Stimulated activated CD8-positive, alpha-beta memory T cell treated with anti-CD3 and anti-CD28 coated beads, Interleukin-15, amount 100 ng/mL, for 1 hour (primary cell): ENCODE data around the gene MS4A18.
"Not testable (repeated sequence)": the region's sequence is repeated elsewhere in the genome, so short reads cannot be mapped to it uniquely, and the experiment has no call there.

Experiments used
- DNase-seq: peaks from one replicate; pipeline ENCODE4 v3.0.0-alpha.2; 2020; ENCODE audit warnings: low read depth

Gene MS4A18

DNA sequence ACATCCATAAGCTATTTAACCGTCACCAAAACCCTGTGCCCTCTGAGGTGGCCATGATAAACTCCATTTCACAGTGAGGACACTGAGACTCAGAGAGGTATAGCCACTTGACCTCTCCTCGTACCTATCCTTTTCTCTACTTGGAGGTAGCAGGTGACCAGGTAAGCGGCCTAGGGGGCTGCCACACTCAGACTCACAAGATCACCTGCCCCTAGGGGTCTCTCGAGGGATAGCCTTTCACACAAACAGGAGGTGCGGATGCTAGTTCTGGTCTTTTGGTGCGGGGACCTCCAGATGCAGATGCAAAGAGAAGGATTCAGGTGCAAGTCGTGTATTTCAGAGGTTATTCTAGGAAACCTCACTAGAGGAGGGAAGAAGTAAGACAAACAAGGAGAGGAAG lies 14.6 kb downstream of the MS4A18 start:
- no peak for DNase-seq

DNA sequence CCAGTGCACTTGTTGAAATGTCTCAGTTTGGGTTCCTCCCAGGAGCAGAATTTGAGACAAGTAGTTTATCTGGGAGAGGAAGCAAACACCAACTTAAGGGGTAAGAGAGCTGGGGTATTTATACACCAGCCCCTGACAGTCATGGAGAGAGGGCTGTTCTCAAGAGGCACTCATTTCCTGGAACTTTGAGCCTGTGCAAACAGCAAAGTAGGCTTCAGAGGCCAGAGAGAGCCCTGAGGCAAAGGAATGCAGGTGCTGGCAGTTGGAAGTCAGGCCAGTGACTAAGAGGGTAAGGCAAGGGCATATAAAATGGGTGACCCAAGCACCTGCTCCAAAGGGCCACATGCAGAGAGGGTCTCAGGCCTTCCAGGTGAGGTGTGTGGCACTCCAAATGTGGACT lies 16.1 kb downstream of the MS4A18 start:
- DNase-seq, result no peak

GRCh38 chr11:60741421-60741820 lies 16.9 kb downstream of the MS4A18 start:
- no peak for DNase-seq

- no peak for DNase-seq
Observed at GRCh38 chr11:60743058-60743457, 18.5 kb downstream of the MS4A18 start.

GRCh38 chr11:60744114-60744513 lies 19.6 kb downstream of the MS4A18 start:
- no peak for DNase-seq

DNA sequence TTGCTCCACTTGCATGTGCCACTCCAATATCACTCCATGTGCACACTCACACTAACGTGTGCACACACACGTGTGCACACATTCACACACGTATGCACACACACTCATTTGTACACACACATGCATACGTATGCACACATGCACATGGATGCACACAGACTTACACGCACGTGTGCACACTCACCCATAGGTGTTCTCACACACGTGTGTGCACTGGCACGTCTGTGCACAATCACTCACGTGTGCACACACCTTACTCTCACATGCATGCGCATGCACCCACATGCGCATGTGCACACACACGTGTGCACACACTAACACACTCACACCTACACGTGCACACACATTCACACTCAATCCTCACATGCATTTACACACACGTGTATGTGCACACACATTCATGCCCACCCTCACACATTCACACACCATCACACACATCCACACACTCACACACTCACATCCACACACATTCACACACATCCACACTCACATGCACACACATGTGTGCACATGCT lies 22.9 kb downstream of the MS4A18 start:
- DNase-seq, result no peak

GRCh38 chr11:60748225-60748624 lies 23.7 kb downstream of the MS4A18 start:
- no peak for DNase-seq

- DNase-seq, result no peak
Observed at GRCh38 chr11:60748821-60749220, 24.3 kb downstream of the MS4A18 start.

- DNase-seq, result no peak
Observed at GRCh38 chr11:60750911-60751310, 26.4 kb downstream of the MS4A18 start.

- no peak for DNase-seq
Observed at GRCh38 chr11:60753309-60753708, 28.8 kb downstream of the MS4A18 start.

GRCh38 chr11:60754887-60755286 lies 30.4 kb downstream of the MS4A18 start:
- DNase-seq, result no peak

GRCh38 chr11:60756307-60757032 lies 31.9 kb downstream of the MS4A18 start, which contains the start of gene MS4A15:
TSS of gene MS4A15 (plus strand) at chr11:60756867. CDS start at chr11:60763734, 6,867 bp downstream.
- no peak for DNase-seq

GRCh38 chr11:60757231-60757800 lies 32.8 kb downstream of the MS4A18 start:
- DNase-seq, result no peak

DNA sequence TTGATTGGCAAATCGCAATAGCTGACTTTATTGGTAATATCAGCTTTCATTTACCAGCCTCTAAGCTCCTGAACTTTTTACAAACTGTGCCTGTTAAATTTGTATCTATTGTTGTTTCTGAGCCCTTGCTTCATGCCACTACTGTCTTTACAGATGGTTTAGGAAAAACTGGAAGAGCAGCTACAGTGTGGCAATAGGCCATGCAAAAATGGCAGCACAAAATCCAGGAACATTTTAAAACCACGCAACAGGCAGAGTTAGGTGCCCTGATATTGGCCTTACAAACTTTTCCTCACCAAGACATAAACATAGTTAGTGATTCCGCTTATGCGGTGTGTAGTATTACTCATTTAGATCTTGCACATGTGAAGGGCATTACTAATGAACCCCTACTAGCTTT lies 34.2 kb downstream of the MS4A18 start:
- DNase-seq, result not testable (repeated sequence)

DNA sequence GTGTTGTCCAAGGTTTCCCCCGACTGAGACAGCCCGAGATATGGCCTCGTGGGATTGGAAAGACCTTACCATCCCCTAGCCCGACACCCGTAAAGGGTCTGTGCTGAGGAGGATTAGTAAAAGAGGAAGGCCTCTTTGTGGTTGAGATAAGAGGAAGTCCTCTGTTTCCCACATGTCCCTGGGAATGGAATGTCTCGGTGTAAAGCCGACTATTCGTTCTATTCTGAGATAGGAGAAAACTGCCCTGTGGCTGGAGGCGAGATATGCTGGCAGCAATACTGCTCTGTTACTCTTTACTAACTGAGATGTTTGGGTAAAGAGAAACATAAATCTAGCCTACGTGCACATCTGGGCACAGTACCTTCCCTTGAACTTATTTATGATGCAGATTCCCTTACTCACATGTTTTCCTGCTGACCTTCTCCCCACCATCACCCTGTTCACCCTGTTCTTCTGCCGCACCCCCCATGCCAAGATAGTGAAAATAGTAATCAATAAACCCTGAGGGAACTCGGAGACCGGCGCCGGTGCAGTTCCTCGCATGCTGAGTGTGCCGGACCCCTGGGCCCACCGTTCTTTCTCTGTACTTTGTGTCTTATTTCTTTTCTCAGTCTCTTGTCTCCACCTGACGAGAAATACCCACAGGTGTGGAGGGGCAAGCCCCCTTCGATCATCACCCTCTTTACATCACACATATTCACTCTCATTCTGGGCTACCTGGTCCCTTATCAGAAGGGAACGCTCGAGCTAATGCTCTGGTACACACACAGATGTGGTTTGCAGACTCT lies 35.1 kb downstream of the MS4A18 start:
- DNase-seq, result not testable (repeated sequence)

DNA sequence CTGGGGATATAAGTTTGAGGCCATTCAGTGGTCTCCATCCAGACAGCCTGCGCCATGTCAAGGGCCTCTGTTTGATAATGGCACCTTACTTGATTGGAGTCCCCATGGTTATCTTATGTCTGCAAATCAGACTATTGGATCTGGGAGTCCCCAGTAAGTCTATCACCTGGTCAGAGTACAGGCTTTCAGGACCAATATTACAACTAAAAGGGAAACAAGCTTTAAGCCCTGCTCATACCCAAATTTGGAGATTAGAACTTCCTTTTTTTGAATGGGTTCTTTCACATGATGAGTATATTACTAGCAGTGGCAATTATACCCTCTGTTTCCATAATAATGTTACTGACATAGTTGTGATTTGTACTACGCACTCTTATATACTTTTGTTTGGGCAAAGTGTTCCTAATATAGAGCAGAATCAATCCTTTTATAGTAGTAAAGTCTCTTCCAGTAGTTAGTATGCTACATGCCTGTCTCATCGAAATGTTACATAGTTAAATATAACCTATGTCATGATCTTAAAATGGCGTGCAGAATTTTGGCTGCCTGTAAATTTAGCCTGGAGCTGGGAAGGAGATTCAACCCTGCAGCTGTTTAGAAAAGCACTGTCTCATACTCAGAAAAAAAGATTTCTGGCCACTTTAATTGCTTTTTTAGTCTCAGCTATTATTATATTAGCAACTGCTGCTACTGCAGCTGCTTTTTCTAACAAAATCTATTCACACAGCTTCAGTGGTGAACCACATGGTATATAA lies 37.1 kb downstream of the MS4A18 start:
- DNase-seq, result no peak

GRCh38 chr11:60762851-60763691 lies 38.6 kb downstream of the MS4A18 start:
- no peak for DNase-seq

- DNase-seq, result no peak
Observed at GRCh38 chr11:60763692-60764369, 39.3 kb downstream of the MS4A18 start.

- DNase-seq, result no peak
Observed at GRCh38 chr11:60764879-60765278, 40.4 kb downstream of the MS4A18 start.

GRCh38 chr11:60765355-60765754 lies 40.8 kb downstream of the MS4A18 start:
- DNase-seq, result no peak

DNA sequence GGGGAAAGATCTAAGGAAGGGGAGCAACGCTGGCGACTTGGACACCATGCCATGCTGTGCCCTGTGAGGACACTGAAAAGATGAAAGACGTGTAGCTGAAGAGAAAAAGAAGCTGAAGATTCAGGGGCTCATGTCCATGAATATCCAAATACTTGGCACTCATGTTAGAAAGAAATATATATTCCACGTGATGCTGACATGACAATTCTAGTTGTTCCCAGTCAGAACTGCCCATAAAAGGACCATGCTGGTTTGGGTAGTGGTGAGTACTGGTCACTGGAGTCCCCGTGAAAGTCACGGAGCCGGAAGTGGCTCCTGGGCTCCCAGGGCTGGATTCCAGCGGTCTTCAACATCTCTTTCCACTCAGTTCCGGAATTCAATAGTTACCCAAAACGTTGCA lies 42.0 kb downstream of the MS4A18 start:
- no peak for DNase-seq
